GM21737 (cell line): ENCODE results near the gene LYRM9.
"Not testable (repeated sequence)": the region's sequence is repeated elsewhere in the genome, so short reads cannot be mapped to it uniquely, and the experiment has no call there.

ENCODE experiments used
- ATAC-seq: cut with Tn5 transposase; IDR thresholded peaks from one replicate; pipeline ENCODE4 v1.9.1; 2021; ENCODE audit warnings: mild to moderate bottlenecking, moderate library complexity; ENCODE audit not compliant: unreplicated experiment

Gene LYRM9

GRCh38 chr17:27845264-27846041 lies 47.7 kb downstream of the LYRM9 start:
- ATAC-seq: no peak

GRCh38 chr17:27840688-27841087 lies 52.5 kb downstream of the LYRM9 start:
- ATAC-seq: no peak

GRCh38 chr17:27840406-27840678 lies 52.8 kb downstream of the LYRM9 start:
- not testable (repeated sequence) for ATAC-seq

GRCh38 chr17:27839571-27840405 lies 53.4 kb downstream of the LYRM9 start:
- ATAC-seq: not testable (repeated sequence)

GRCh38 chr17:27838607-27839006 lies 54.6 kb downstream of the LYRM9 start:
- ATAC-seq: not testable (repeated sequence)

- not testable (repeated sequence) for ATAC-seq
Measured at GRCh38 chr17:27837769-27838168, 55.4 kb downstream of the LYRM9 start.

GRCh38 chr17:27836651-27837050 lies 56.5 kb downstream of the LYRM9 start:
- no peak for ATAC-seq

- ATAC-seq: no peak
Measured at GRCh38 chr17:27834571-27834970, 58.6 kb downstream of the LYRM9 start.

- ATAC-seq: no peak
Measured at GRCh38 chr17:27832831-27833230, 60.3 kb downstream of the LYRM9 start.

- ATAC-seq: not testable (repeated sequence)
Measured at GRCh38 chr17:27829888-27830287, 63.3 kb downstream of the LYRM9 start.

GRCh38 chr17:27829143-27829711 lies 63.9 kb downstream of the LYRM9 start:
- not testable (repeated sequence) for ATAC-seq
